GM19463 (cell line): ENCODE results near the gene CPD.

ENCODE experiments used
- ATAC-seq: cut with Tn5 transposase; IDR thresholded peaks from one replicate; pipeline ENCODE4 v1.9.1; 2021; ENCODE audit warnings: mild to moderate bottlenecking, moderate library complexity; ENCODE audit not compliant: unreplicated experiment

Gene CPD

GRCh38 chr17:30493780-30494179 lies 115.1 kb downstream of the CPD start:
- ATAC-seq = no peak

DNA sequence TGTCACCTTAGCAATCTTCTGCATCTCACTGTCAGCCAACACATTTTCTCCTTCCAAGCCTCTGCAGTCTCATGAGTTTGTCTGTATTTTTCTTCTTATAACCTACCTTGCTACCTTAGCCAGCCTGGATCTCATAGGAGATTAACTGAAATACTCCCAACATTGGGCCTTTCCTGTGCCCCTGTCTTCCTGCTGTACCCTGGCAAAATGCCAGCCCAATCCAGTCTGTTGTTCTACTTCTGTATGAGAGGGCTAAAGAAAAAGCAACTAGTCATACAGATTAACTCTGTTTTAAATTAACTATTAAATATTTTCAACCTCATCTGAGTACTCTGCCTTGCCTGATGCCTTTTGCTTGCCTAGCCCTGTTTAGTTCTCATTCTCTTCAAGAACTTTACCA lies 116.9 kb downstream of the CPD start:
- ATAC-seq = no peak

GRCh38 chr17:30503558-30503957 lies 124.8 kb downstream of the CPD start:
- ATAC-seq = no peak

DNA sequence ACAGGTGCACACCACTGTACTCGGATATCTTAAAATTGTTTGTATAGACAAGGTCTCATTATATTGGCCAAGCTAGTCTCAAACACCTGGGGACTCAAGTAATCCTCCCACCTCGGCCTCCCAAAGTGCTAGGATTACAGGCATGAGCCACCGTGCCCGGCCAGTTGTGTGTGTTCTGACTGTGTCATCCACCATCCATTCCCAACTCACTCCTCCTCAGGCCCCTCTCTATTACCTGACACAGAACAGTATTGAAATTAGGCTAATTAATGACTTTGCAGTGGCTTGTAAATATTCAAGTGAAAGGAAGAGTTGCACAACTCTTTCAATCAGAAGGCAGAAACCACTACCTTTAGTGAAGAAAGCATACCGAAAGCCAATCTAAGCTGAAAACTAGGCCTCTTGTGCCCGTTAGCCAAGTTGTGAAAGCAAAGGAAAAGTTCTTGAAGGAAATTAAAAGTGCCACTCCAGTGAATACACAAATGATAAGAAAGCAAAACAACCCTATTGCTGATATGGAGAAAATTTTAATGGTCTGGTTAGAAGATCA lies 127.2 kb downstream of the CPD start:
- no peak for ATAC-seq

- no peak for ATAC-seq
Measured at GRCh38 chr17:30506481-30506880, 127.8 kb downstream of the CPD start.

- no peak for ATAC-seq
Measured at GRCh38 chr17:30513346-30513745, 134.6 kb downstream of the CPD start.

- no peak for ATAC-seq
Measured at GRCh38 chr17:30514895-30515596, 136.3 kb downstream of the CPD start.

DNA sequence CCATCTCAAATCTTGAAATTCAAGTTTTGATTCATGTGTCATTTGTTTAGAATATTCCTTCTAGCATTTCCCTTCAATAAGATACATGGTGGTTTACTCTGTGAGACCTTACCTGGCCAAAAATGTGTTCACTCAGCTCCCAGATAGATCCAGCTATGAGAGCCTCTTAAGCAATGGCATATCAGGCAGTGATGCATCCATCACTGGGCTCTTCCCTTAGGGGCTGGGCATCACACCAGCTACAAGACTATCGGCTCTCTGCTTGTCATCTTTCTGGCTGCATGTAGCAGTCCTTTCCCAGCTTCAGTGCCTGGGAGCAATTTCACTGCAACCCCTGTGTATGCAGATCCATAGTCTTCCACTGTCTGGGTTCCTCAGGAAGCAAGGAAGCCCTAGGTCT lies 139.1 kb downstream of the CPD start:
- no peak for ATAC-seq

DNA sequence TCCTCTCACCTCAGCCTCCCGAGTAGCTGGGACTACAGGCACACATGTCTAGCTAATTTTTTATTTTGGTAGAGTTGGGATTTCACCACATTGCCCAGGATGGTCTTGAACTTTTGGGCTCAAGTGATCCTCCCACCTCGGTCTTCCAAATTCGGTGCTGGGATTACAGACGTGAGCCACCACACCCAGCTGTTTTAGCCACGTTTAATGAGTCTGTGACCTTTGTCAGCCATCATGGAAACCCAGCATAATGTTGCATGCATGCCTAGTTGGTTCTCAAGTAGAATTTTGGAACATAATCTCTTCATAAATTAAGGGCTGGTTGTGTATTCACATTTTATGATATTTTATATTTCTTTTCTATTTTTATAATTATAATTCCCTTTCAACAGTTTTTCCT lies 140.4 kb downstream of the CPD start:
- ATAC-seq = no peak
